Measurements from ENCODE around the gene ESYT2.
A peak's percentile ranks its signal among the peaks of the same experiment; 100 is the strongest.
"Not testable (repeated sequence)": the region's sequence is repeated elsewhere in the genome, so short reads cannot be mapped to it uniquely, and the experiment has no call there.

Gene ESYT2

GRCh38 chr7:158843771-158844170 is 14.5 kb upstream of the ESYT2 start:
- no peak for TF ChIP-seq JUND (IDR thresholded peaks at IDR 0.05; ENCODE audit: low read depth)

DNA sequence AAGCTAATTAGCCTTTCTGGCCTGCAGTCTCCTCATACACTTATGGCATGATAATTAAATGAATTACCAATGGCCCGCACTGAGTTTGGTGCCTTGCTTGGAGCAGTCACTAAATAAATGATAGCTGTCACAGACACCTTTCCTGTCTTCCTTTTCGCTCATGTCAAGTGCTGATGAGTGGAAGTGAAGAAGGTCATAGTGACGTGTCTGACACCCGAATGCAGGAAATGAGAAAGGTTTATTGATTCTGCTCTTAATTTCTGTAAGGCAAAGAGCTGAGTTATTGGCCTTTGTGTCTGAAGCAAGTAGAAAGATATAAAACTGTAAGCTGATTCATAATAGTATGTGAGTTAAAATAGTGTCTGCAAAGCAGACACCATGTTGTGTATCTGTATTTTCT is 13.2 kb upstream of the ESYT2 start:
- TF ChIP-seq JUND (IDR thresholded peaks at IDR 0.05; ENCODE audit: low read depth), result no peak
- no peak for DNase-seq (ENCODE audit: low read depth in 1 of 2, low spot score in 1 of 2)
- in situ Hi-C loops (cut with HindIII; ENCODE audit: low pct_unique_long_range_greater_than_20kb, low sequenced_read_pairs), result no loop called here

More at GRCh38 chr7:158843771-158844170, 14.5 kb upstream of the ESYT2 start:
- in situ Hi-C loops (cut with HindIII; ENCODE audit: low pct_unique_long_range_greater_than_20kb, low sequenced_read_pairs), result no loop called here
- DNase-seq (ENCODE audit: low read depth in 1 of 2, low spot score in 1 of 2), result no peak

- no peak for TF ChIP-seq JUND (IDR thresholded peaks at IDR 0.05; ENCODE audit: low read depth)
- in situ Hi-C loops (cut with HindIII; ENCODE audit: low pct_unique_long_range_greater_than_20kb, low sequenced_read_pairs), result no loop called here
- DNase-seq (ENCODE audit: low read depth in 1 of 2, low spot score in 1 of 2), result no peak
Observed at GRCh38 chr7:158840604-158841003, 11.3 kb upstream of the ESYT2 start.

DNA sequence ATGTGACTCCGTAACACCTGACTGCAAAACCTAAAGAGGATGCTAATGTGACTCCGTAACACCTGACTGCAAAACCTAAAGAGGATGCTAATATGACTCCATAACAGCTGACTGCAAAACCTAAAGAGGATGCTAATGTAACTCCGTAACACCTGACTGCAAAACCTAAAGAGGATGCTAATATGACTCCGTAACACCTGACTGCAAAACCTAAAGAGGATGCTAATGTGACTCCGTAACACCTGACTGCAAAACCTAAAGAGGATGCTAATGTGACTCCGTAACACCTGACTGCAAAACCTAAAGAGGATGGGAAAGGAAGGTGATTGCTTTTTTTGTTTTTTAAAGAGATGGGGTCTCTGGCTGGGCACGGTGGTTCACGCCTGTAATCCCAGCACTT is 9.9 kb upstream of the ESYT2 start:
- DNase-seq (ENCODE audit: low read depth in 1 of 2, low spot score in 1 of 2); in situ Hi-C loops (cut with HindIII; ENCODE audit: low pct_unique_long_range_greater_than_20kb, low sequenced_read_pairs): not testable (repeated sequence)

DNA sequence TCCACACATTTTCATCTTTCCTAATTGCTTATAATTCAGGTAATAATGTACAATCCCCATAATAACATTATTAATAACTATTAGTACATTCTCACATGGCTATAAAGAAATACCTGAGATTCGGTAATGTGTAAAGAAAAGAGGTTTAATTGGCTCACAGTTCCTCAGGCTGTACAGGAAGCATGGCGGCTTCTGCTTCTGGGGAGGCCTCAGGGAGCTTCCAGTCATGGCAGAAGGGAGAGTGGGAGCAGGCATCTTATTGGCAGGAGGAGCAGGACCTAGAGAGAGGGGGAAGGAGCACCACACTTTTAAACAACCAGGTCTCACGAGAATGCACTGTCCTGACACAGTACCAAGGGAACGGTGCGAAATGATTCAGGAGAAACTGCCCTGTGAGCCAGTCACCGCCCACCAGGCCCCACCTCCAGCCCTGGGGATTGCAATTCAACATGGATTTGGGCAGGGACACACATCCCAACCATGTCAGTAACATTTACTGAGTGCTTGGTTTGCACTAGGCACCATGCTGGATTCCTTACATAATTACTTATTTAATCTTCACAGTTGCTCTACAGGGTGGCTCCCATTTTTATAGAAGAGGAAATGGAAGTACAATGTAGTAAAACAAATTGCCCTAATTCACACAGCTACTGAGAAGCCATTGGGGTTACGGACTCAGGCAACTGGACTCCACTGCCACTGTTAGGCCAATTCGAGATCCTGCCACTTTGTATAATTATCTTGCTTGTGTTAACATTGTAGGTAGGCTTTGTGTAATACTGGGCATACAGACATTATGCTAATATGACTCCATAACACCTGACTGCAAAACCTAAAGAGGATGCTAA is 8.7 kb upstream of the ESYT2 start:
- in situ Hi-C loops (cut with HindIII; ENCODE audit: low pct_unique_long_range_greater_than_20kb, low sequenced_read_pairs), result no loop called here
- DNase-seq (ENCODE audit: low read depth in 1 of 2, low spot score in 1 of 2), result no peak
- no peak for TF ChIP-seq JUND (IDR thresholded peaks at IDR 0.05; ENCODE audit: low read depth)

DNA sequence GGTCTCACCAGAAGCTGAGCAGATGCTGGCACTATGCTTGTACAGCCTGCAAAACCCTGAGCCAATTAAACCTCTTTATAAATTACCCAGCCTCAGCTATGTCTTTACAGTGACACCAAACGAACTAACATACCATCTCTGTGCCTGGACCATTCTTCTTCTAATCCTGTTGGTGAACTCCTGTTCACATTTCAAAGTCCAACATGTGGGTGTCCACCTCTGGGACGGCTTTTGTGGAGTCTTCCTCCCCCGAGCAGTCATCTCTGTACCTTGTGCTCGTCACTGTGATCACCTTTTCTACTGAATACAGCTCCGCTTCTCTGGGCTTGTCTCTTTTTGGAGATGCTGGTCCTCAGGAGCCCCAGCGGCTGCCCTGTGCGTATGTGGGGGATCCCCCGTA is 7.4 kb upstream of the ESYT2 start:
- no peak for TF ChIP-seq JUND (IDR thresholded peaks at IDR 0.05; ENCODE audit: low read depth)
- DNase-seq (ENCODE audit: low read depth in 1 of 2, low spot score in 1 of 2), result no peak
- in situ Hi-C loops (cut with HindIII; ENCODE audit: low pct_unique_long_range_greater_than_20kb, low sequenced_read_pairs), result no loop called here

- in situ Hi-C loops (cut with HindIII; ENCODE audit: low pct_unique_long_range_greater_than_20kb, low sequenced_read_pairs), result no loop called here
- DNase-seq (ENCODE audit: low read depth in 1 of 2, low spot score in 1 of 2), result no peak
- TF ChIP-seq JUND (IDR thresholded peaks at IDR 0.05; ENCODE audit: low read depth), result no peak
Observed at GRCh38 chr7:158834878-158835784, 5.8 kb upstream of the ESYT2 start.

- no peak for TF ChIP-seq JUND (IDR thresholded peaks at IDR 0.05; ENCODE audit: low read depth)
- in situ Hi-C loops (cut with HindIII; ENCODE audit: low pct_unique_long_range_greater_than_20kb, low sequenced_read_pairs), result no loop called here
- DNase-seq (ENCODE audit: low read depth in 1 of 2, low spot score in 1 of 2), result no peak
Observed at GRCh38 chr7:158832994-158833393, 3.7 kb upstream of the ESYT2 start.

- in situ Hi-C loops (cut with HindIII; ENCODE audit: low pct_unique_long_range_greater_than_20kb, low sequenced_read_pairs), result no loop called here
- no peak for DNase-seq (ENCODE audit: low read depth in 1 of 2, low spot score in 1 of 2)
- TF ChIP-seq JUND (IDR thresholded peaks at IDR 0.05; ENCODE audit: low read depth), result no peak
Observed at GRCh38 chr7:158831738-158832091, 2.4 kb upstream of the ESYT2 start.

DNA sequence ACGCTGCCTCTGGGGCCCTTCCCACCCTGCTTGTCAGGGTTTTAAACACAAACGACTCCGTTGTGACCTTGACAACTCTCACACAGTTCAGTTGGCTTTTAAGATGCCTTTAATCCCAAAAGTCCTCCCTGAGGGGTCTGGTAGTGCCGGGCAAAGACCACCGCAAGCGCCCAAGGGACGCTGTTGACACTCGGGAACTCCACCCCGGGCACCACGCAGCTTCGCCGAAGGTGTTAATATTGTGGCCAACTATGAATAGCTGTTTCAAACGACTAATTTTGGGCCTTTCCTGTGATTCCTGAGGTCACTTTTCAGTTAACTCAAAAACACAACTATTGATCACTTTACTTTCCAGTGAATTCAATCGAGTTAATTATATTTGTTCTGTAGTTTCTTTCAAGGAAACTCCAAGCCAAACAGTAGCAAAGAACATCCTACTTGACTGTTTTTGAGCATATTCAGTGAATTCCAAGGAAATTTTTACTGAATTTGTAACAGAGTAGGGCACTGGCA is 958 bp upstream of the ESYT2 start:
- in situ Hi-C loops (cut with HindIII; ENCODE audit: low pct_unique_long_range_greater_than_20kb, low sequenced_read_pairs), result no loop called here
- no peak for DNase-seq (ENCODE audit: low read depth in 1 of 2, low spot score in 1 of 2)
- TF ChIP-seq JUND (IDR thresholded peaks at IDR 0.05; ENCODE audit: low read depth), result no peak

GRCh38 chr7:158829021-158829341 is 328 bp downstream of the ESYT2 start:
- no peak for TF ChIP-seq JUND (IDR thresholded peaks at IDR 0.05; ENCODE audit: low read depth)
- in situ Hi-C loops (cut with HindIII; ENCODE audit: low pct_unique_long_range_greater_than_20kb, low sequenced_read_pairs), result no loop called here
- peak; percentile 53 to 81 for DNase-seq (ENCODE audit: low read depth in 1 of 2, low spot score in 1 of 2)

- in situ Hi-C loops (cut with HindIII; ENCODE audit: low pct_unique_long_range_greater_than_20kb, low sequenced_read_pairs), result no loop called here
- TF ChIP-seq JUND (IDR thresholded peaks at IDR 0.05; ENCODE audit: low read depth), result no peak
- peak in 1 of 2 experiments; percentile 32 for DNase-seq (ENCODE audit: low read depth in 1 of 2, low spot score in 1 of 2)
Observed at GRCh38 chr7:158828133-158829020, 932 bp downstream of the ESYT2 start.

Measured in T47D (cell line).